Measurements from ENCODE around the gene CCND1.
"Not testable (repeated sequence)": the region's sequence is repeated elsewhere in the genome, so short reads cannot be mapped to it uniquely, and the experiment has no call there.

GRCh38 chr11:69687969-69688771 is 47.2 kb downstream of the CCND1 start:
- not testable (repeated sequence) for TF ChIP-seq CTCF, POLR2A (IDR thresholded peaks at IDR 0.05)

All from heart left ventricle (tissue), 13 donors.